K562 (cell line): ENCODE measurements around the gene SLC7A4.

Experiments used
- BRF2 ChIP-seq: IDR thresholded peaks from 3 replicates; pipeline ENCODE4 v1.6.1; 2011; ENCODE audit warnings: borderline replicate concordance, mild to moderate bottlenecking; ENCODE audit not compliant: insufficient read length, insufficient read depth
- E4F1 ChIP-seq: fragments of 250-450 bp; sonication (Bioruptor Pico); IDR thresholded peaks from 2 replicates; pipeline ENCODE4 v1.5.0; 2021; ENCODE audit warnings: mild to moderate bottlenecking, borderline replicate concordance
- EZH2 ChIP-seq: IDR thresholded peaks from 2 replicates; pipeline ENCODE4 v1.6.1; 2012; ENCODE audit warnings: low read depth, mild to moderate bottlenecking, inconsistent platforms, low read length, borderline replicate concordance
- FOXM1 ChIP-seq, 2 experiments: fragments of 450-650 bp in 1 of 2; sonication (generic) in 1 of 2; formaldehyde crosslinking in 1 of 2; IDR thresholded peaks; 2 replicates each; pipeline versions ENCODE4 v1.6.1 to v1.9.0; 2017 to 2022; ENCODE audit warnings: low read depth in 2 of 2, mild to moderate bottlenecking in 2 of 2, missing genetic modification reagents in 1 of 2, moderate library complexity in 1 of 2
- MTA2 ChIP-seq: fragments of 450-650 bp; IDR thresholded peaks from 2 replicates; pipeline ENCODE4 v1.6.1; 2016; ENCODE audit warnings: low read depth
- RNF2 ChIP-seq: sonication (generic); IDR thresholded peaks from 2 replicates; pipeline ENCODE4 v1.6.1; 2016
- ZBTB7A ChIP-seq: IDR thresholded peaks from 2 replicates; pipeline ENCODE4 v1.6.1; 2011; ENCODE audit warnings: low read depth, mild to moderate bottlenecking, low read length, moderate library complexity, borderline replicate concordance; ENCODE audit not compliant: control insufficient read depth
- ZSCAN29 ChIP-seq: fragments of 450-650 bp; IDR thresholded peaks from 2 replicates; pipeline ENCODE4 v1.6.1; 2017

- TF ChIP-seq MTA2, result no peak
- TF ChIP-seq BRF2, result no peak
- TF ChIP-seq ZSCAN29, result no peak
- no peak for TF ChIP-seq ZBTB7A
- TF ChIP-seq FOXM1 (IDR thresholded peaks at IDR 0.05; ENCODE audit: low read depth), result no peak
- TF ChIP-seq FOXM1 (CRISPR knock-in tag; IDR thresholded peaks at IDR 0.05; ENCODE audit: low read depth), result no peak
- TF ChIP-seq E4F1 (CRISPR knock-in tag), result no peak
- TF ChIP-seq EZH2, result no peak
- no peak for TF ChIP-seq RNF2
These were observed 1.5 kb downstream of the SLC7A4 start for GRCh38 chr22:21030621-21031544.
